Measurements from ENCODE around the gene ZNF554. TPM values are rescaled to one million over a fixed set of nuclear protein-coding genes. Genes with fewer than 3 reads are reported as not detected.

Gene ZNF554
- total RNA-seq, 4 donors from 2014 or later: 2.3 to 9.8 (median 5.6) TPM

- no peak overlapping the region for H3K4me3 ChIP-seq
- no peak for TF ChIP-seq POLR2AphosphoS5 (IDR thresholded peaks at IDR 0.05)
- no peak for TF ChIP-seq CTCF (IDR thresholded peaks at IDR 0.05)
- no peak for TF ChIP-seq POLR2A (IDR thresholded peaks at IDR 0.05)
- no peak for TF ChIP-seq EP300 (IDR thresholded peaks at IDR 0.05)
- no peaks in the 10 kb centered on the region for H3K9me3 ChIP-seq
- no peak overlapping the region for H3K27ac ChIP-seq
- H3K27me3 ChIP-seq: no peaks in the 10 kb centered on the region
- 92% methylated on average over 7 of the region's 7 CpGs for WGBS
- peaks cover 11% of the 10 kb centered on the region for H3K36me3 ChIP-seq
- no peak for DNase-seq (ENCODE audit: low spot score in 2 of 2)
- H3K4me1 ChIP-seq: peaks cover 52% of the 10 kb centered on the region
These were observed 39.4 kb upstream of the ZNF554 start for GRCh38 chr19:2780284-2780683.

- Histone ChIP-seq H3K4me1 (peaks cover 66% of the 10 kb centered on the region), H3K4me3 (peak overlapping the region; percentile 84), H3K27ac (peak overlapping the region; percentile 82), H3K27me3 (no peaks in the 10 kb centered on the region), H3K9me3 (no peaks in the 10 kb centered on the region), H3K36me3 (peaks cover 8% of the 10 kb centered on the region)
- no peak for DNase-seq (ENCODE audit: low spot score in 2 of 2)
- WGBS: 5% methylated on average over 14 of the region's 24 CpGs
- no peak for TF ChIP-seq POLR2AphosphoS5 (IDR thresholded peaks at IDR 0.05)
- TF ChIP-seq POLR2A (IDR thresholded peaks at IDR 0.05): no peak
- TF ChIP-seq EP300 (IDR thresholded peaks at IDR 0.05): no peak
- no peak for TF ChIP-seq CTCF (IDR thresholded peaks at IDR 0.05)
These were observed 37.2 kb upstream of the ZNF554 start for GRCh38 chr19:2782329-2782935.

GRCh38 chr19:2782936-2783780, 36.5 kb upstream of the ZNF554 start, which contains the start of gene SGTA:
SGTA (minus strand) TSS chr19:2783273; CDS start chr19:2769068, 14,205 bp downstream.
- Histone ChIP-seq H3K9me3 (no peaks in the 10 kb centered on the region), H3K4me1 (peaks cover 65% of the 10 kb centered on the region), H3K27ac (peak within 1 kb of the TSS; percentile 82), H3K27me3 (no peaks in the 10 kb centered on the region), H3K4me3 (peak within 1 kb of the TSS; percentile 84), H3K36me3 (peaks cover 5% of the 10 kb centered on the region)
- TF ChIP-seq POLR2AphosphoS5 (IDR thresholded peaks at IDR 0.05): peak; percentile 2 to 94 (median 24)
- TF ChIP-seq CTCF (IDR thresholded peaks at IDR 0.05): peak; percentile 34 to 64
- no peak for TF ChIP-seq EP300 (IDR thresholded peaks at IDR 0.05)
- peak in 1 of 2 donors; percentile 58 for TF ChIP-seq POLR2A (IDR thresholded peaks at IDR 0.05)
- WGBS: 2% methylated on average over 35 of the region's 68 CpGs
- DNase-seq (ENCODE audit: low spot score in 2 of 2): peak; percentile 99

- H3K36me3 ChIP-seq: peaks cover 5% of the 10 kb centered on the region
- no peak for DNase-seq (ENCODE audit: low spot score in 2 of 2)
- no peaks in the 10 kb centered on the region for H3K27me3 ChIP-seq
- H3K27ac ChIP-seq: peak overlapping the region; percentile 82
- peak overlapping the region; percentile 84 for H3K4me3 ChIP-seq
- H3K9me3 ChIP-seq: no peaks in the 10 kb centered on the region
- H3K4me1 ChIP-seq: peaks cover 63% of the 10 kb centered on the region
- 73% methylated on average over 7 of the region's 7 CpGs for WGBS
- no peak for TF ChIP-seq POLR2A (IDR thresholded peaks at IDR 0.05)
- no peak for TF ChIP-seq EP300 (IDR thresholded peaks at IDR 0.05)
- TF ChIP-seq POLR2AphosphoS5 (IDR thresholded peaks at IDR 0.05): no peak
- no peak for TF ChIP-seq CTCF (IDR thresholded peaks at IDR 0.05)
These were observed 35.9 kb upstream of the ZNF554 start for GRCh38 chr19:2783781-2784145.

Data from suprapubic skin (tissue), 4 donors.